ENCODE data around the gene IER3. TPM values are rescaled to one million over a fixed set of nuclear protein-coding genes. Genes with fewer than 3 reads are reported as not detected.

IER3 gene
- total and polyA plus RNA-seq, 12 donors = 1.6 to 136 (median 43.1) TPM

DNA sequence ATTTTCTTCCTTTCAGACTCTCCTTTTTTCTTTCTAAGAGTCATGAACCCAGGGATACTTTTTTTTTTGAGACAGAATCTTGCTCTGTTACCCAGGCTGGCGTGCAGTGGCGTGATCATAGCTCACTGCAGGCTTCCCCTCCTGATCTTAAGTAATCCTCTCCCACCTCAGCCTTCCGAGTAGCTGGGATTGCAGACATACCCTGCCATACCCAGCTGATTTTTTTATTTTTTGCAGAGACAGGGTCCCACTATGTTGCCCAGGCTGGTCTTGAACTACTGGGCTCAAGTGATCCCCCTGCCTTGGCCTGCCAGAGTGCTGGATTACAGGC is 32.8 kb upstream of the IER3 start:
- no peak overlapping the region for H3K27ac ChIP-seq
- no peak for DNase-seq
- no peak for TF ChIP-seq CTCF (IDR thresholded peaks at IDR 0.05)
- TF ChIP-seq POLR2A (IDR thresholded peaks at IDR 0.05) = no peak
- no peaks in the 10 kb centered on the region for H3K27me3 ChIP-seq
- no peaks in the 10 kb centered on the region for H3K36me3 ChIP-seq (replicated peaks in 1 of 2)
- H3K9me3 ChIP-seq (replicated peaks in 1 of 3) = no peaks in the 10 kb centered on the region
- H3K4me1 ChIP-seq (replicated peaks in 1 of 2) = peaks cover 26 to 45% of the 10 kb centered on the region in 2 donors
- WGBS, 4 donors = 90 to 94% (median 92%) methylated on average over 3 of the region's 3 CpGs
- intact Hi-C loops (cut with DNase I) = no loop called here
- no peak overlapping the region for H3K4me3 ChIP-seq

DNA sequence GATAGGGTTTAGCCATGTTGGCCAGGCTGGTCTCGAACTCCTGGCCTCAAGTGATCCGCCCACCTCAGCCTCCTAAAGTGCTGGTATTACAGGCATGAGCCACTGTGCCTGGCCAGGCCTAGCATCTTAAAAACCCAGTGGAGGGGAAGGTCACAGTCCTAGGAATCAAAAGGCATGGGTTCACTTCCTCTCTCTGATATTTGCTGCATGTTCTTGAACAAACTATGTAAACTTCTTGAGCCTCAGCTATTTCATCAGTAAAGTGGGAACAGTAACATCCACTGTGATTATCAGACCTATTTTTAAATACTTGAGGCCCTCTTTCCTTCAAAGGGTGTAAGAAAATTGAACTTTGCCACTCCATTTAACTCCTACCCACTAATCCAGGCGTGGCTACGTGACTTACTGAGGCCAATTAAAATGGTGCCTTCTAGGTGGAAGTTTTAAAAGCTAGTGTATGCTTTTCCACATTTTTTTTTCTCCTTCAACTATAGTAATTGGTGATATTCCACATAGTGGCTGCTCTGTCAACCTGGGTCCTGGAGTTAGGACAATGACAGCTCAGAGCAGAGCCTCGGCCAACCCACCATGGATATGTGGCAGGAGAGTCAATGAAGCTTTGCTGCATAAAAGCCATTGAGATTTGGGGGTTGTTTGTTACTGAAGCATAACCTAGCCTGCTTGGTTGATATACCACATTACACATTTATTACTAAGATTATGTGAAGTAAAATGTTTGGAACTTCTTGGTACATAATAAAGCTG is 32.2 kb upstream of the IER3 start:
- intact Hi-C loops (cut with DNase I) = no loop called here
- no peak for TF ChIP-seq POLR2A (IDR thresholded peaks at IDR 0.05)
- no peak for TF ChIP-seq CTCF (IDR thresholded peaks at IDR 0.05)
- Histone ChIP-seq H3K9me3 (replicated peaks in 1 of 3) (no peaks in the 10 kb centered on the region), H3K27ac (no peak overlapping the region), H3K27me3 (no peaks in the 10 kb centered on the region), H3K4me1 (replicated peaks in 1 of 2) (peaks cover 20 to 41% of the 10 kb centered on the region in 2 donors), H3K4me3 (no peak overlapping the region), H3K36me3 (replicated peaks in 1 of 2) (no peaks in the 10 kb centered on the region)
- DNase-seq = no peak
- WGBS, 4 donors = 89 to 99% (median 96%) methylated on average over 5 of the region's 5 CpGs

GRCh38 chr6:30775104-30775503 is 30.8 kb upstream of the IER3 start:
- DNase-seq = no peak
- Histone ChIP-seq H3K4me3 (no peak overlapping the region), H3K27me3 (no peaks in the 10 kb centered on the region), H3K9me3 (replicated peaks in 1 of 3) (no peaks in the 10 kb centered on the region), H3K4me1 (replicated peaks in 1 of 2) (peaks cover 14 to 34% of the 10 kb centered on the region in 2 donors), H3K36me3 (replicated peaks in 1 of 2) (no peaks in the 10 kb centered on the region), H3K27ac (no peak overlapping the region)
- TF ChIP-seq POLR2A (IDR thresholded peaks at IDR 0.05) = no peak
- TF ChIP-seq CTCF (IDR thresholded peaks at IDR 0.05) = no peak
- intact Hi-C loops (cut with DNase I) = no loop called here
- 81 to 97% (median 94%) methylated on average over 2 of the region's 2 CpGs for WGBS, 4 donors

GRCh38 chr6:30774701-30775100 is 30.4 kb upstream of the IER3 start:
- WGBS, 4 donors = 89 to 93% (median 91%) methylated on average over 8 of the region's 8 CpGs
- TF ChIP-seq POLR2A (IDR thresholded peaks at IDR 0.05) (no peak), CTCF (IDR thresholded peaks at IDR 0.05) (no peak)
- Histone ChIP-seq H3K27ac (no peak overlapping the region), H3K4me1 (replicated peaks in 1 of 2) (peaks cover 15 to 34% of the 10 kb centered on the region in 2 donors), H3K27me3 (no peaks in the 10 kb centered on the region), H3K4me3 (no peak overlapping the region), H3K36me3 (replicated peaks in 1 of 2) (no peaks in the 10 kb centered on the region), H3K9me3 (replicated peaks in 1 of 3) (no peaks in the 10 kb centered on the region)
- intact Hi-C loops (cut with DNase I) = no loop called here
- DNase-seq = no peak
